Stomach (tissue), 9 donors: ENCODE measurements around the gene ABHD12B. TPM values are rescaled to one million over a fixed set of nuclear protein-coding genes. Genes with fewer than 3 reads are reported as not detected.

ENCODE experiments used
- DNase-seq, 2 donors: peaks; one replicate each; pipeline versions ENCODE4 v3.0.0 to v3.0.0-alpha.2; 2013 to 2019
- H3K27ac ChIP-seq, 5 donors: fragments of 200-600 bp in 4 of 5; sonication (generic) in 4 of 5; one replicate each; pipeline ENCODE4 v1.5.1; 2013 to 2019; ENCODE audit warnings: mild to moderate bottlenecking in 1 of 5, moderate library complexity in 1 of 5
- H3K27me3 ChIP-seq, 3 donors: fragments of 200-600 bp; sonication (generic); one replicate each; pipeline ENCODE4 v1.5.1; 2017 to 2019; ENCODE audit warnings: mixed run types in 1 of 3
- H3K36me3 ChIP-seq, 4 donors: fragments of 200-600 bp; sonication (generic); 1 replicate in 3 of 4; 2 replicates in 1 of 4; pipeline ENCODE4 v1.5.1; 2016 to 2019
- H3K4me1 ChIP-seq, 4 donors: fragments of 200-600 bp; sonication (generic); one replicate each; pipeline ENCODE4 v1.5.1; 2016 to 2019
- H3K4me3 ChIP-seq, 4 donors: fragments of 200-600 bp; sonication (generic) in 3 of 4; one replicate each; pipeline ENCODE4 v1.5.1; 2016 to 2019; ENCODE audit warnings: mild to moderate bottlenecking in 1 of 4
- H3K9me3 ChIP-seq, 4 donors: fragments of 200-600 bp; sonication (generic); one replicate each; pipeline ENCODE4 v1.5.1; 2016 to 2019
- EP300 ChIP-seq: sonication (generic); formaldehyde crosslinking; IDR thresholded peaks from one replicate; pipeline ENCODE4 v1.6.1; 2017; ENCODE audit warnings: antibody characterized with exemption
- POLR2A ChIP-seq, 4 donors: fragments of 450-650 bp; IDR thresholded peaks; one replicate each; pipeline ENCODE4 v1.6.1; 2016; ENCODE audit warnings: antibody characterized with exemption in 4 of 4, control low read depth in 2 of 4, mild to moderate bottlenecking in 1 of 4, moderate library complexity in 1 of 4
- POLR2AphosphoS5 ChIP-seq, 3 donors: sonication (generic); formaldehyde crosslinking; IDR thresholded peaks; one replicate each; pipeline ENCODE4 v1.6.1; 2016; ENCODE audit warnings: antibody characterized with exemption in 3 of 3
- WGBS, 5 donors: extraction: QIAGEN DNeasy Blood & Tissue Kit in 3 of 5; methylation state at CpG; one replicate each; pipeline versions ENCODE4 v1.1.5 to v1.1.7; 2013 to 2018; 5-methylcytosine and 5-hydroxymethylcytosine counted together
- intact Hi-C: fragments of 100-400 bp; cut with DNase I; formaldehyde crosslinking; loops from one replicate; pipeline ENCODE4 v1.15.1; 2023; ENCODE audit warnings: low total_unique reads
- polyA plus RNA-seq, 3 donors: library from polyadenylated mRNA; stranded (reverse); fragments of 200-250 nt; gene quantifications; one replicate each; pipeline ENCODE4 v1.2.3, GENCODE V29; 2013
- total RNA-seq, 5 donors: library from RNA; depleted of rRNA; stranded (reverse); fragments of >200 nt; gene quantifications; one replicate each; pipeline versions ENCODE4 v1.1.0 to v1.2.3, GENCODE V29; 2014 to 2016
- TF ChIP-seq, protein P1 (sequence below), 7 experiments: fragments of 450-650 bp in 4 of 7; fragments of 200-600 bp in 3 of 7; sonication (generic) in 3 of 7; IDR thresholded peaks; one replicate each; pipeline ENCODE4 v1.5.1; 2016 to 2019; ENCODE audit warnings: antibody characterized with exemption in 7 of 7, control low read depth in 2 of 7, mild to moderate bottlenecking in 1 of 7
- donor health status: healthy with polysubstance abuse.
- donor health status: Bipolar disorder and iron deficiency.
- donor health status: healthy.

Gene ABHD12B
- total and polyA plus RNA-seq, 8 donors: 0.23 TPM; not detected in 7

GRCh38 chr14:50922803-50923202, 51.0 kb downstream of the ABHD12B start:
- Histone ChIP-seq H3K9me3 (no peaks in the 10 kb centered on the region), H3K27ac (no peak overlapping the region), H3K36me3 (peaks cover 10 to 66% (median 48%) of the 10 kb centered on the region in 4 donors), H3K4me3 (no peak overlapping the region), H3K27me3 (no peaks in the 10 kb centered on the region), H3K4me1 (no peaks in the 10 kb centered on the region)
- intact Hi-C loops: no loop called here
- no peak for DNase-seq
- WGBS, 5 donors: 84 to 93% (median 88%) methylated on average over 2 of the region's 2 CpGs
- TF ChIP-seq POLR2AphosphoS5 (IDR thresholded peaks at IDR 0.05) (no peak), POLR2A (IDR thresholded peaks at IDR 0.05) (no peak), EP300 (no peak)
- TF ChIP-seq, protein P1, sequence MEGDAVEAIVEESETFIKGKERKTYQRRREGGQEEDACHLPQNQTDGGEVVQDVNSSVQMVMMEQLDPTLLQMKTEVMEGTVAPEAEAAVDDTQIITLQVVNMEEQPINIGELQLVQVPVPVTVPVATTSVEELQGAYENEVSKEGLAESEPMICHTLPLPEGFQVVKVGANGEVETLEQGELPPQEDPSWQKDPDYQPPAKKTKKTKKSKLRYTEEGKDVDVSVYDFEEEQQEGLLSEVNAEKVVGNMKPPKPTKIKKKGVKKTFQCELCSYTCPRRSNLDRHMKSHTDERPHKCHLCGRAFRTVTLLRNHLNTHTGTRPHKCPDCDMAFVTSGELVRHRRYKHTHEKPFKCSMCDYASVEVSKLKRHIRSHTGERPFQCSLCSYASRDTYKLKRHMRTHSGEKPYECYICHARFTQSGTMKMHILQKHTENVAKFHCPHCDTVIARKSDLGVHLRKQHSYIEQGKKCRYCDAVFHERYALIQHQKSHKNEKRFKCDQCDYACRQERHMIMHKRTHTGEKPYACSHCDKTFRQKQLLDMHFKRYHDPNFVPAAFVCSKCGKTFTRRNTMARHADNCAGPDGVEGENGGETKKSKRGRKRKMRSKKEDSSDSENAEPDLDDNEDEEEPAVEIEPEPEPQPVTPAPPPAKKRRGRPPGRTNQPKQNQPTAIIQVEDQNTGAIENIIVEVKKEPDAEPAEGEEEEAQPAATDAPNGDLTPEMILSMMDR (IDR thresholded peaks at IDR 0.05): no peak

GRCh38 chr14:50924236-50924635, 52.4 kb downstream of the ABHD12B start:
- intact Hi-C loops: no loop called here
- Histone ChIP-seq H3K27me3 (no peaks in the 10 kb centered on the region), H3K27ac (no peak overlapping the region), H3K9me3 (no peaks in the 10 kb centered on the region), H3K36me3 (peaks cover 6 to 66% (median 53%) of the 10 kb centered on the region in 4 donors), H3K4me3 (no peak overlapping the region), H3K4me1 (no peaks in the 10 kb centered on the region)
- DNase-seq: no peak
- TF ChIP-seq POLR2AphosphoS5 (IDR thresholded peaks at IDR 0.05) (no peak), POLR2A (IDR thresholded peaks at IDR 0.05) (no peak), EP300 (no peak)
- TF ChIP-seq, protein P1 (IDR thresholded peaks at IDR 0.05): no peak
- WGBS, 5 donors: 57 to 65% (median 58%) methylated on average over 6 of the region's 6 CpGs

GRCh38 chr14:50924843-50925242, 53.0 kb downstream of the ABHD12B start:
- Histone ChIP-seq H3K4me1 (no peaks in the 10 kb centered on the region), H3K36me3 (peaks cover 6 to 60% (median 51%) of the 10 kb centered on the region in 4 donors), H3K27ac (no peak overlapping the region), H3K27me3 (no peaks in the 10 kb centered on the region), H3K4me3 (no peak overlapping the region), H3K9me3 (no peaks in the 10 kb centered on the region)
- 62 to 83% (median 73%) methylated on average over 4 of the region's 4 CpGs for WGBS, 5 donors
- DNase-seq: no peak
- TF ChIP-seq EP300: no peak
- TF ChIP-seq POLR2A (IDR thresholded peaks at IDR 0.05): no peak
- no peak for TF ChIP-seq POLR2AphosphoS5 (IDR thresholded peaks at IDR 0.05)
- TF ChIP-seq, protein P1 (IDR thresholded peaks at IDR 0.05): no peak
- intact Hi-C loops: loop anchor here (5.0 kb wide), 1 partner anchor 238 kb away; no protein-coding TSS in a partner anchor

DNA sequence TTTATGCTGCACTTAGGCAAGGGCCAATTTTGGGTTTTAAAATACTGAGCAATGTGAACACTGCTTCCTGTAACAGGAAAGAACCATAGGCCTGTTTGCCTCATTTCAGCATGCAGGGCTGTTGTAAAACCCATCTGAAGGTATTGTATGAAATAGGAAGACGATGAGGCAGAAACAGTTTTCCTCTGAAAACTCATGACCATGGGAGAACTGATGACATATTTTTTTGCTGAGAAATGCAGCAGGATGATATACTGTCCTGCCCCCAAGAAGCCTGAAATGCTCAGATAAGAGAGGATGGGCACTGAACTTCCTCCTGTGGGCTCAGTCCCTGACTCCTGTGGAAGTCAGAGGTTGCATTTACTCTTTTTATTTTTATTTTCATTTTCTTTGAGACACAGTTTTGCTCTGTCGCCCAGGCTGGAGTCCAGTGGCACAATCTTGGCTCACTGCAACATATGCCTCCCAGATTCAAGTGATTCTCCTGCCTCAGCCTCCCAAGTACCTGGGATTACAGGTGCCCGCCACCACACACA, 55.1 kb downstream of the ABHD12B start:
- no peak for DNase-seq
- no peak for TF ChIP-seq POLR2A (IDR thresholded peaks at IDR 0.05)
- H3K9me3 ChIP-seq: no peaks in the 10 kb centered on the region
- peaks cover 10 to 60% (median 55%) of the 10 kb centered on the region in 4 donors for H3K36me3 ChIP-seq
- 75 to 87% (median 85%) methylated on average over 3 of the region's 3 CpGs for WGBS, 5 donors
- intact Hi-C loops: loop anchor here (5.0 kb wide), 1 partner anchor 240 kb away; no protein-coding TSS in a partner anchor
- no peaks in the 10 kb centered on the region for H3K27me3 ChIP-seq
- peak overlapping the region in 2 of 5 donors; percentile 50 to 51 for H3K27ac ChIP-seq
- H3K4me3 ChIP-seq: no peak overlapping the region
- H3K4me1 ChIP-seq: peaks cover 0 to 2% (median 0%) of the 10 kb centered on the region in 4 donors

GRCh38 chr14:50928002-50928635, 56.3 kb downstream of the ABHD12B start:
- Histone ChIP-seq H3K4me3 (no peak overlapping the region), H3K36me3 (peaks cover 4 to 60% (median 47%) of the 10 kb centered on the region in 4 donors), H3K9me3 (no peaks in the 10 kb centered on the region), H3K27me3 (no peaks in the 10 kb centered on the region), H3K4me1 (peaks cover 0 to 13% (median 0%) of the 10 kb centered on the region in 4 donors), H3K27ac (peak overlapping the region in 2 of 5 donors; percentile 50 to 67)
- intact Hi-C loops: loop anchor here (5.0 kb wide), 1 partner anchor 241 kb away; no protein-coding TSS in a partner anchor
- no peak for DNase-seq
- TF ChIP-seq, protein P1 (IDR thresholded peaks at IDR 0.05): no peak
- TF ChIP-seq EP300: no peak
- TF ChIP-seq POLR2AphosphoS5 (IDR thresholded peaks at IDR 0.05): no peak
- no peak for TF ChIP-seq POLR2A (IDR thresholded peaks at IDR 0.05)
- WGBS, 5 donors: 85 to 94% (median 89%) methylated on average over 6 of the region's 6 CpGs
